ENCODE measurements around the gene GAL3ST1. TPM values are rescaled to one million over a fixed set of nuclear protein-coding genes. Genes with fewer than 3 reads are reported as not detected.
"Not testable (repeated sequence)": the region's sequence is repeated elsewhere in the genome, so short reads cannot be mapped to it uniquely, and the experiment has no call there.

GAL3ST1 gene
- total RNA-seq, 1 experiment from 2014 or later: not detected

- H3K27me3 ChIP-seq (ENCODE audit: low read length): no peaks in the 10 kb centered on the region
- H3K9me2 ChIP-seq (replicated peaks; ENCODE audit: insufficient read depth, low read length): no peaks in the 10 kb centered on the region
- no peak overlapping the region for H2AFZ ChIP-seq (ENCODE audit: low read length)
- no peaks in the 10 kb centered on the region for H3K4me1 ChIP-seq (ENCODE audit: low read length)
- H3K4me2 ChIP-seq (ENCODE audit: low read depth, low read length, poor library complexity, severe bottlenecking): no peak overlapping the region
- H3K9me3 ChIP-seq (ENCODE audit: low read length): no peaks in the 10 kb centered on the region
- 0 out of 2 replicates have a peak, but pooled peaks cover 21% of the 10 kb centered on the region for H4K20me1 ChIP-seq (ENCODE audit: insufficient read depth, low read depth, low read length)
- DNase-seq: no peak
- no peak overlapping the region for H3K4me3 ChIP-seq (ENCODE audit: low read length)
- H3K27ac ChIP-seq (ENCODE audit: low read length): no peak overlapping the region
- H3K79me2 ChIP-seq (ENCODE audit: low read length): no peaks in the 10 kb centered on the region
- peaks cover 6% of the 10 kb centered on the region for H3K36me3 ChIP-seq (ENCODE audit: insufficient read depth, low read length)
- no peak overlapping the region for H3K9ac ChIP-seq (ENCODE audit: low read length)
These were observed 1.4 kb upstream of the GAL3ST1 start for GRCh38 chr22:30575859-30576258.

DNA sequence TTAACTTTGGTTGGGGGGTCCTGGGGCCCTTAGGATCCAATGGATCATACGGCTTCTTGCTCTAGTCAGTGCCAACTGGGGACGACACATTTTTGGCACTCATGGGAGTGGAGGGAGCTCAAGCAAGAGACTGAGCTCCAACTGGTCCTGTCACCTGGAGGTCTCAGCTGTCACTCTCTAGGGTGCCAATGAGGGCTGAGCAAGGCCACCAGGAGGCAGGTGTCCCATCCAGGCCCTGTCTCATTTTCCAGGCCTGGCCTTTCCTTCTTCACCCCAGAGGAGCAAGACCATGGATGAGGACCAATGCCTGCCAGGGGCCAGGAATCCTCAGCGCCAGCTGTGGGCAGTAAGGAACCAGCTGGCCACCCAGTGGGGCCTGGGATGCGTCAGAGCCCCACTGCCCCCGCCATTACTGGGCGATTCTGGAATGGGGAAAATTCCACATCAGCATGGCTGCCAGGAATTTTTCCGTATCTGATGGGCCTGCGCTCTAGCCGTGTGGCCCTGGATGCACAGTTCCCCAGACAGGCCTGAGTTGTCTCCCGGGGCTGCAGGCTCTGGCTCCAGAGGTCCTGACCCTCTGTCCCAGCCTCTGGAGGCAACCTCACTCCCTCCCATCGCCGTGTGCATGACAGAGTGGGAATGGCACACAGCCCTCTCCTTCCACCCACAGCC is 669 bp upstream of the GAL3ST1 start:
- Histone ChIP-seq H3K9me3 (ENCODE audit: low read length) (no peaks in the 10 kb centered on the region), H3K27ac (ENCODE audit: low read length) (no peak overlapping the region), H3K27me3 (ENCODE audit: low read length) (no peaks in the 10 kb centered on the region), H3K79me2 (ENCODE audit: low read length) (no peaks in the 10 kb centered on the region), H3K4me2 (ENCODE audit: low read depth, low read length, poor library complexity, severe bottlenecking) (no peak overlapping the region), H3K4me1 (ENCODE audit: low read length) (no peaks in the 10 kb centered on the region), H3K36me3 (ENCODE audit: insufficient read depth, low read length) (peaks cover 2% of the 10 kb centered on the region), H3K4me3 (ENCODE audit: low read length) (no peak overlapping the region), H3K9ac (ENCODE audit: low read length) (no peak overlapping the region), H4K20me1 (ENCODE audit: insufficient read depth, low read depth, low read length) (0 out of 2 replicates have a peak, but pooled peaks cover 21% of the 10 kb centered on the region), H3K9me2 (replicated peaks; ENCODE audit: insufficient read depth, low read length) (no peaks in the 10 kb centered on the region), H2AFZ (ENCODE audit: low read length) (no peak overlapping the region)
- no peak for DNase-seq

- Histone ChIP-seq H3K27ac (ENCODE audit: low read length) (no peak overlapping the region), H3K9me2 (replicated peaks; ENCODE audit: insufficient read depth, low read length) (no peaks in the 10 kb centered on the region), H2AFZ (ENCODE audit: low read length) (no peak overlapping the region), H3K9ac (ENCODE audit: low read length) (no peak overlapping the region), H3K36me3 (ENCODE audit: insufficient read depth, low read length) (peaks cover 2% of the 10 kb centered on the region), H3K9me3 (ENCODE audit: low read length) (no peaks in the 10 kb centered on the region), H3K4me2 (ENCODE audit: low read depth, low read length, poor library complexity, severe bottlenecking) (no peak overlapping the region), H3K4me1 (ENCODE audit: low read length) (no peaks in the 10 kb centered on the region), H3K4me3 (ENCODE audit: low read length) (no peak overlapping the region), H3K27me3 (ENCODE audit: low read length) (no peaks in the 10 kb centered on the region), H3K79me2 (ENCODE audit: low read length) (no peaks in the 10 kb centered on the region), H4K20me1 (ENCODE audit: insufficient read depth, low read depth, low read length) (0 out of 2 replicates have a peak, but pooled peaks cover 21% of the 10 kb centered on the region)
- no peak for DNase-seq
These were observed 821 bp downstream of the GAL3ST1 start for GRCh38 chr22:30573594-30574094.

DNA sequence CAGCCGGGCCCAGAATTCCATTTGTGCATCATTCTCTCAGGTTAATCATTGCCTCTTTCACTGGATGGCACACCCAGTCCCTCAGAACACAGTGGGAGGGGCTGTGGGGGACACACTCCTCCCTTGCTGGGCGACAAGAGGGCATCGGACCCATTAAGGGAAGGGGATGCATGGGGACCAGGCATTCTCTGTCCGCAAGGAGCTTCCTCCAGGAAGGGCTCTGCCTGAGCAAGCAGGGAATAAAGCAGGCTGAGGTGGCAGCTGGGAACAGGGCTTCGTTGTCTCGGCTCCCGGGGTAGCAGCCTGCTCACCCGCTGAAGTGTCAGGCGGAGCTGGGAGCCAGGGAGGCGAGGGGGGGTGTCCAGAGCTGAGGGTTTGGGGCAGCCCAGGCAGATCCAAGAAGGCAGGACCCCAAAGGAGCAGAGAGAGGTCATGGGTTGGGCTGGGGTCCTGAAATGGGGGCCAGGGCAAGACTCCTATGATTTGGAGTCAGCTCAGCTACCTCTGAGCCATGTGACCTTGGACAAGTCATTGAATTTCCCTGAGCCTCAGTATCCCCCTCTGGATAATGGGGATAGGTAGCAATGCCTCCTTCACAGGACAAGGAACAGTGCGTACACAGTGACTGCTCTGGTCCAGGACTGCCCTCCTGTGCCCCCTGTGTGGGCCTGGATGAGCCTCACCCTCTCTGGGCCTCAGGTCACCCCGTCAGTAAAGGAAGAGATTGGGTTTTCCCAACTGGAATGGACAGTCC is 1.4 kb downstream of the GAL3ST1 start:
- H4K20me1 ChIP-seq (ENCODE audit: insufficient read depth, low read depth, low read length): 0 out of 2 replicates have a peak, but pooled peaks cover 21% of the 10 kb centered on the region
- no peak overlapping the region for H3K4me3 ChIP-seq (ENCODE audit: low read length)
- H3K36me3 ChIP-seq (ENCODE audit: insufficient read depth, low read length): peaks cover 2% of the 10 kb centered on the region
- H3K27ac ChIP-seq (ENCODE audit: low read length): no peak overlapping the region
- no peaks in the 10 kb centered on the region for H3K27me3 ChIP-seq (ENCODE audit: low read length)
- no peak overlapping the region for H3K9ac ChIP-seq (ENCODE audit: low read length)
- H3K9me2 ChIP-seq (replicated peaks; ENCODE audit: insufficient read depth, low read length): no peaks in the 10 kb centered on the region
- no peaks in the 10 kb centered on the region for H3K79me2 ChIP-seq (ENCODE audit: low read length)
- no peak for DNase-seq
- H3K4me1 ChIP-seq (ENCODE audit: low read length): no peaks in the 10 kb centered on the region
- no peak overlapping the region for H3K4me2 ChIP-seq (ENCODE audit: low read depth, low read length, poor library complexity, severe bottlenecking)
- H3K9me3 ChIP-seq (ENCODE audit: low read length): no peaks in the 10 kb centered on the region
- no peak overlapping the region for H2AFZ ChIP-seq (ENCODE audit: low read length)

DNA sequence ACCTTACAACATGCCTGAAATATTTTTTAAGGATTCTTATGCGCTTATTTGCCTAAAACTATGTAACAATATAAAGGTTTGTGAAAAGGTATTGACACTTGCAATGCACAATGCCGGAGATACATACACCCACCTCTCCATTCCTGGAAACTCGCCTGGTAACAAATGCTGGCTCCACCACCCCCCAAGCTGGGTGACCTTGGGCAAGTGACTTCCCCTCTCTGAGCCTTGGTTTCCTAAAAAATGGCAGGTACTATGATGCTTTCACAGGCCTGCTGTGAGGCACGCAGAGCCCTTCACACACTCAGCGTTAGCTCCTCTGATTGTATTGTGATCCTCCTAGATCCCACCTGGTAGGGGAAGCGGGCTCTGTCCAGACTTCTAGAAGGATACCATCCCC is 2.3 kb downstream of the GAL3ST1 start:
- no peaks in the 10 kb centered on the region for H3K79me2 ChIP-seq (ENCODE audit: low read length)
- H2AFZ ChIP-seq (ENCODE audit: low read length): no peak overlapping the region
- H4K20me1 ChIP-seq (ENCODE audit: insufficient read depth, low read depth, low read length): 0 out of 2 replicates have a peak, but pooled peaks cover 19% of the 10 kb centered on the region
- no peak overlapping the region for H3K4me3 ChIP-seq (ENCODE audit: low read length)
- DNase-seq: no peak
- H3K4me2 ChIP-seq (ENCODE audit: low read depth, low read length, poor library complexity, severe bottlenecking): no peak overlapping the region
- H3K27ac ChIP-seq (ENCODE audit: low read length): no peak overlapping the region
- no peaks in the 10 kb centered on the region for H3K9me3 ChIP-seq (ENCODE audit: low read length)
- no peaks in the 10 kb centered on the region for H3K27me3 ChIP-seq (ENCODE audit: low read length)
- H3K4me1 ChIP-seq (ENCODE audit: low read length): no peaks in the 10 kb centered on the region
- H3K36me3 ChIP-seq (ENCODE audit: insufficient read depth, low read length): peaks cover 2% of the 10 kb centered on the region
- no peaks in the 10 kb centered on the region for H3K9me2 ChIP-seq (replicated peaks; ENCODE audit: insufficient read depth, low read length)
- H3K9ac ChIP-seq (ENCODE audit: low read length): no peak overlapping the region

GRCh38 chr22:30569674-30570202 is 4.7 kb downstream of the GAL3ST1 start:
- H2AFZ ChIP-seq (ENCODE audit: low read length): no peak overlapping the region
- no peak for DNase-seq
- no peak overlapping the region for H3K4me2 ChIP-seq (ENCODE audit: low read depth, low read length, poor library complexity, severe bottlenecking)
- 0 out of 2 replicates have a peak, but pooled peaks cover 10% of the 10 kb centered on the region for H4K20me1 ChIP-seq (ENCODE audit: insufficient read depth, low read depth, low read length)
- no peaks in the 10 kb centered on the region for H3K9me2 ChIP-seq (replicated peaks; ENCODE audit: insufficient read depth, low read length)
- no peaks in the 10 kb centered on the region for H3K36me3 ChIP-seq (ENCODE audit: insufficient read depth, low read length)
- H3K9me3 ChIP-seq (ENCODE audit: low read length): no peaks in the 10 kb centered on the region
- H3K9ac ChIP-seq (ENCODE audit: low read length): no peak overlapping the region
- no peaks in the 10 kb centered on the region for H3K27me3 ChIP-seq (ENCODE audit: low read length)
- H3K4me3 ChIP-seq (ENCODE audit: low read length): no peak overlapping the region
- H3K79me2 ChIP-seq (ENCODE audit: low read length): no peaks in the 10 kb centered on the region
- H3K27ac ChIP-seq (ENCODE audit: low read length): no peak overlapping the region
- H3K4me1 ChIP-seq (ENCODE audit: low read length): no peaks in the 10 kb centered on the region

- Histone ChIP-seq H3K36me3 (ENCODE audit: insufficient read depth, low read length) (no peaks in the 10 kb centered on the region), H2AFZ (ENCODE audit: low read length) (no peak overlapping the region), H4K20me1 (ENCODE audit: insufficient read depth, low read depth, low read length) (0 out of 2 replicates have a peak, but pooled peaks cover 8% of the 10 kb centered on the region), H3K4me1 (ENCODE audit: low read length) (no peaks in the 10 kb centered on the region), H3K9me3 (ENCODE audit: low read length) (no peaks in the 10 kb centered on the region), H3K9me2 (replicated peaks; ENCODE audit: insufficient read depth, low read length) (no peaks in the 10 kb centered on the region), H3K27me3 (ENCODE audit: low read length) (no peaks in the 10 kb centered on the region), H3K27ac (ENCODE audit: low read length) (no peak overlapping the region), H3K4me3 (ENCODE audit: low read length) (no peak overlapping the region), H3K4me2 (ENCODE audit: low read depth, low read length, poor library complexity, severe bottlenecking) (no peak overlapping the region), H3K9ac (ENCODE audit: low read length) (no peak overlapping the region), H3K79me2 (ENCODE audit: low read length) (no peaks in the 10 kb centered on the region)
- DNase-seq: no peak
These were observed 6.2 kb downstream of the GAL3ST1 start for GRCh38 chr22:30568137-30568805.

DNA sequence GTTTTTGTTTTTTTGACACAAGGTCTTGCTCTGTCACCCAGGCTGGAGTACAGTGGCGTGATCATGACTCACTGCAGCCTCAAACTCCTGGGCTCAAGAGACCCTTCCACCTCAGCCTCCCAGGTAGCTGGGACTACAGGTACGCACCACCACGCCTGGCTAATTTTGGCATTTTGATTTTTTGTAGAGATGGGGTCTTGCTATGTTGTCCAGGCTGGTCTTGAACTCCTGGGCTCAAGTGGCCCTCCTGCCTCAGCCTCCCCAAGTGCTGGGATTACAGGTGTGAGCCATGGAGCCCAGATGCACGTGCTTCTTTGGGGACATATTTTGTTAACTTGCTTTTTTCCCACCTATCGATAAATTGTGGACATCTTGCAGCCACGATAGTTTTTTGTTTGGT is 7.2 kb downstream of the GAL3ST1 start:
- H3K4me1 ChIP-seq (ENCODE audit: low read length); H3K36me3 ChIP-seq (ENCODE audit: insufficient read depth, low read length); H3K79me2 ChIP-seq (ENCODE audit: low read length); H3K4me3 ChIP-seq (ENCODE audit: low read length); H4K20me1 ChIP-seq (ENCODE audit: insufficient read depth, low read depth, low read length); H3K9ac ChIP-seq (ENCODE audit: low read length); H3K9me3 ChIP-seq (ENCODE audit: low read length); H2AFZ ChIP-seq (ENCODE audit: low read length); H3K9me2 ChIP-seq (replicated peaks; ENCODE audit: insufficient read depth, low read length); H3K27me3 ChIP-seq (ENCODE audit: low read length); H3K27ac ChIP-seq (ENCODE audit: low read length); H3K4me2 ChIP-seq (ENCODE audit: low read depth, low read length, poor library complexity, severe bottlenecking); DNase-seq: not testable (repeated sequence)

Measured in Karpas-422 (cell line).